ENCODE measurements around the gene INPP5K. TPM values are rescaled to one million over a fixed set of nuclear protein-coding genes. Genes with fewer than 3 reads are reported as not detected.

INPP5K gene
- total RNA-seq, 1 donor from 2014 or later, result 73.7 TPM

DNA sequence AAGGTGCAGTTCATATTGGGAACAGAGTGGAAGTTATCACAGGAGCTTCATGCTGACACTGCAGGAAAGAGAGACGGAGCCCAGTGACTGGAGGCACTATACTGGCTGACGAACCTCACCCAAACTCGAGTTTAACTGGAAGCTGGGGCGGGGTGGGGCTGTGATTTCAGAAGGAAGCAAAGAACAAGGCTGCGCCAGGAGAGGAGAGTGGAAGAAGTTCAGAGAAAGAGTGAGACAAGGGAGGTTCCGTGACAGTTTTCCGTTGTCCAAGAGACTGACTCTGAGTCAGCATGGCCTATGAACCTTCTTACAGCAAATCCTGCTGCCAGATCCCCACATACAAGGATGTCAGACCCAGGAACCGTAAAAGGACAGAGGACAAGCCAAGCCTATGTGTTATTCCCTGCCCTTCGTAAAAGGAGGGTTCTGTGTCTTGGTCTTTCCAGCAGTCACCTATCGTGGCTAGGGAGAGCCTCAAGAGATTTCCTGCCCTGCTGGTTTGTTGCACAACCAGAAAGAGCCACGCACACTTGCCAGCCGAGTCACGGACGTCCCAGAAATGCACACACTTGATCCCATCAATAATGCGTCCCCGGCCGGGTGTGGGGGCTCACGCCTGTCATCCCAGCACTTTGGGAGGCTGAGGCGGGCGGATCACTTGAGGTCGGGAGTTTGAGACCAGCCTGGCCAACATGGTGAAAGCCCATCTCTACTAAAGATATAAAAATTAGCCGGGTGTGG, 41.1 kb upstream of the INPP5K start:
- no peak for DNase-seq (ENCODE audit: low spot score in 2 of 2)
- Histone ChIP-seq H3K27me3 (no peaks in the 10 kb centered on the region), H3K4me3 (no peak overlapping the region), H3K4me1 (peaks cover 7 to 15% of the 10 kb centered on the region in 2 donors), H3K27ac (peak overlapping the region in 1 of 2 donors; percentile 11), H3K36me3 (peaks cover 0 to 12% of the 10 kb centered on the region in 2 donors), H3K9me3 (no peaks in the 10 kb centered on the region)
- no peak for TF ChIP-seq CTCF (IDR thresholded peaks at IDR 0.05)
- intact Hi-C loops (cut with DNase I), result no loop called here

DNA sequence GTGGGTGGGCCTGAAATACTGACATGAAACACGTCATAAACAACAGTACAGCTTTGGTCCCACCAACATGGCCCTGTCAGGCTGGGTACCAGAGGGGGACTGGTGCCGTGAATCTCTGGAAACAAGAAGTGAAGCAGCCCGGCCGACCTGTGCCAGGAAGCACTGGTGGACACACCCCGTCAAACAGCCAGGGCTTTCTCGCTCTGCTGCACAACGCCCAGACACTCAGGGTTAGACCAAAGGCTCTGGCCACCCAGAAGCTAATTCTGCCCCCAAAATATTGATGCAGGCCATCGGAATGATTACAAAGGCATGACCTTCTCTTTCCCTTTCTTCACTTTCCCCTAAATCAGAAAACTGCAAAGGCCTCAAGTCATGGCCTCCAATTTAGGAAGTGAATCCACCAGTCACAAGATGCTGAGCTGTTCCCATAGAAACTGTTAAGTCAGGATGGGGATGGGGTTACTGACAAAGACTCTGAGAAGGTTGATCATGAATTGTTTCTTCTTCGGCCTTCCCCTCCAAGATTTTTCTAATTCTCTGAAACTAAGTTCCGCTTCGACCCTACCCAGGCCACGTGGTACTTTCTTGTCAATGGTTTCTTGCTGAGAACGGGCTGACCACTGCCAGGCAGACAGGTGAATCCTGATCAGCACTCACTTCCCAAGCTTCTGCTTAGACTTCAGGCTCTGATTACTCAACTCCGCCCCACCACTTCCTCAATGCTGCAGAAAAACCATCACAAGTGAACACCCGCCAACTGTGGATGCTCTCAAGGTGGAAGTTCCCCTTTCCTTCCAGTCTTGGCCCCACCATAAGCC, 39.4 kb upstream of the INPP5K start:
- intact Hi-C loops (cut with DNase I), result no loop called here
- Histone ChIP-seq H3K27ac (no peak overlapping the region), H3K27me3 (no peaks in the 10 kb centered on the region), H3K4me1 (peaks cover 0 to 7% of the 10 kb centered on the region in 2 donors), H3K36me3 (peaks cover 9 to 28% of the 10 kb centered on the region in 2 donors), H3K9me3 (no peaks in the 10 kb centered on the region), H3K4me3 (no peak overlapping the region)
- TF ChIP-seq CTCF (IDR thresholded peaks at IDR 0.05), result no peak
- DNase-seq (ENCODE audit: low spot score in 2 of 2), result no peak

DNA sequence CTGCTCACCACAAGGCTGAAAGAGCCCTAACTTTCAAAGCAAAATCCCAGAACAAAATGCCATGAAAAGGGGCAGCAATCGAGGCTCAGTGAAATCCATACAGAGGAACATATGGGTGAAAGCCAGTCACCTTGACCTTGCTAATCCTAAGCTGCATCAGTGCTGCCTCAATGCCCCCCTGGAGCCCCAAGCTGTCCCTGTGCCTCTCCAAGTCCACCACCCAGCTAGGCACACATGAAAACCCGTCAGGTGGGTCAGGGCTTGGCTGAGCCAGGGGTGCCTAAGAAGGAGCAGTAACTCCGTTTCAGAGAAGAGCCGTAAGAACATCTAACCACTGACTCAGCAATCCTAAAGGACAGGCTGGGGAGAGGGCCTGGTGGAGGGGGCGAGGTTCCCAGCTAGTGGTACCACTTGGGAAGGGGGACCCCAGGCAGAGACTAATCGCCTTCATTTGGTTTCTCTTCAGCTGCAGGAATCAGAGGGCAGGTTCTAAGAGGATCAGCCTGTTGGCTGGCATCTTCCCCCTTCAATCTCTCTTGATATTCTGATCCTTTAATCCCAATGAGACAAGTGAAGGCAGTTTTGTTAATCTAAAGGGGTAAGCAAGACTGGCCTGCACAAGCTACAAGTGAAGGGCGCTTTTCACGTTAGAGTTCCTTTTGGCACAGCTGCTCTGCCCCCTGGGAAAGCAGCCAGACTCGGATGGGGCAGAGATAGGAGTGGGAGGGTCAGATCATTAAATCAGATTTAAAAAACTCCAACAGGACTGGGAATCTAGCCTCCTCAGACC, 38.5 kb upstream of the INPP5K start:
- TF ChIP-seq CTCF (IDR thresholded peaks at IDR 0.05), result no peak
- intact Hi-C loops (cut with DNase I), result no loop called here

DNA sequence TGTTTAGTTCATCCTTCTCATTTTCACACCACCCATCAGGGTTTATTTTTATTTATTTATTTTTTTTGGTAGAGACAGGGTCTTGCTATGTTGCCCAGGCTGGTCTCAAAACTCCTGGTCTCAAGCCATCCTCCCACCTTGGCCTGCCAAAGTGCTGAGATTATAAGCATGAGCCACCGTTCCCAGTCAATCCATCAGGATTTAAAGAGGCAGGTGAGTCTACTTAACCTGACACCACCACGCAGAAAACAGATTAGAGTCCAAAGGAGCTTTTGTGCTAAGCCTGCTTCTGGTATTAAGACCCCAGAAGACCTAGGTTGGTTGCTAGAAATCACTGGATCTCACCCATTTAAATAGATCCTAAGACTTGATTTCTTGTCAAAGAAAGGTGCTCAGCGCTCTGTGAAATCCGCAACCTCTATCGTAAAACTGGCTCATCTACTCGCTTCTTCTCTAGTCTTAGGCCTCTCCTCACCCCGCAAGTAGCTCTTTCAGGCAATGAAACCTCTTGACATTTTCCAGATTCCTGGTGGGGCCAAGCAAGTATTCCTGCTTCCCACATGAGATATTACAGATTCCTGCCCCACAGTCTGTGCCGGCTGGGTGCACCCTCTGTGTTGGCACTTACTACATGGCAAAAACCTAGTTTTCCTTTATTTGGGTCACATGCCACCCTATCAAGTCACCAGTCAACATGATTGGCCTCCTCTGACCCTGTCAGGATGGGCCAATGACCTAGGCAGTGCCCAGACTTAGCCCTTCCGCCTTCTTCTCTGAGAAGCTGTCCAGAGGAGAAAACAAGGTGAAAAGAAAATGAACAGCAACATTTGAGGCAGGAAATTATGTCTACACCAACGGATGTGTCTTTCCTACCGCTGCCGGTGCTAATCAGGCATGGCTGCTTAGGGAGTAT, 37.2 kb upstream of the INPP5K start:
- Histone ChIP-seq H3K27me3 (no peaks in the 10 kb centered on the region), H3K27ac (no peak overlapping the region), H3K4me1 (no peaks in the 10 kb centered on the region), H3K9me3 (no peaks in the 10 kb centered on the region), H3K36me3 (peaks cover 23 to 48% of the 10 kb centered on the region in 2 donors), H3K4me3 (no peak overlapping the region)
- no peak for DNase-seq (ENCODE audit: low spot score in 2 of 2)
- intact Hi-C loops (cut with DNase I), result no loop called here
- no peak for TF ChIP-seq CTCF (IDR thresholded peaks at IDR 0.05)

More for the DNA sequence above, 38.5 kb upstream of the INPP5K start:
- H3K4me1 ChIP-seq, result no peaks in the 10 kb centered on the region
- H3K36me3 ChIP-seq, result peaks cover 16 to 37% of the 10 kb centered on the region in 2 donors
- H3K27me3 ChIP-seq, result no peaks in the 10 kb centered on the region
- DNase-seq (ENCODE audit: low spot score in 2 of 2), result no peak
- H3K9me3 ChIP-seq, result no peaks in the 10 kb centered on the region
- no peak overlapping the region for H3K27ac ChIP-seq
- H3K4me3 ChIP-seq, result no peak overlapping the region

DNA sequence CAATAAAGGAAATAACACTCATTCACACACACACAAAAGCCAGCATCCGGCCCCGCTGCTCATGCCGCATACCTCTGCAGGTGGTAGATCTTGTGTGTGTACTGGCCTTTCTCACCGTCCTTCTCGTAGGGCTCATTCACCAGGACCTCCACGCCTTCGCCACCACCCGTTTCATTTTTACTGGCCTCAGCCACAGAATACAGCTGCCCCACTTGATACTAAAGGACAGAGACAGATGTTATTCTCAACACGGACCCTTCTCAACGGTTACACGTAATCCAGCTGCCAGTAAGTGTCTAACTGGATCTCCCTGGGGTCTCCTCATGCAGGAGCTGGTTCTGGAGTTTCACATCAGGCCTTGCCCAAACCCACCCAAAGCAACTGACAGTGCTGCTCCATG, 36.5 kb upstream of the INPP5K start:
- H3K27ac ChIP-seq, result no peak overlapping the region
- no peaks in the 10 kb centered on the region for H3K9me3 ChIP-seq
- no peak for TF ChIP-seq CTCF (IDR thresholded peaks at IDR 0.05)
- intact Hi-C loops (cut with DNase I), result no loop called here
- no peaks in the 10 kb centered on the region for H3K4me1 ChIP-seq
- H3K4me3 ChIP-seq, result no peak overlapping the region
- no peak for DNase-seq (ENCODE audit: low spot score in 2 of 2)
- H3K27me3 ChIP-seq, result no peaks in the 10 kb centered on the region
- H3K36me3 ChIP-seq, result peaks cover 27 to 55% of the 10 kb centered on the region in 2 donors

Measured in ascending aorta (tissue), 2 donors.